ENCODE results near the gene SPRR3. TPM values are rescaled to one million over a fixed set of nuclear protein-coding genes. Genes with fewer than 3 reads are reported as not detected.

Gene SPRR3
- total RNA-seq (not detected), total RNA-seq (0 reads per million in 2 donors)

GRCh38 chr1:153001382-153001781 is at the start of gene SPRR3:
SPRR3 (plus strand) TSS chr1:153001749; CDS start chr1:153003021, 1,272 bp downstream.
- no peak within 1 kb of the TSS for H3K27ac Mint-ChIP-seq
- H3K9me3 ChIP-seq (ENCODE audit: control insufficient read depth, low read length, poor library complexity, severe bottlenecking), result no peaks in the 10 kb centered on the region
- ATAC-seq, result no peak
- peaks cover 2% of the 10 kb centered on the region for H3K36me3 Mint-ChIP-seq (ENCODE audit: low read depth)
- DNase-seq, result no peak
- H3K27me3 Mint-ChIP-seq, result peaks cover 34% of the 10 kb centered on the region
- H3K4me3 Mint-ChIP-seq, result no peak within 1 kb of the TSS
- no peaks in the 10 kb centered on the region for H3K4me1 Mint-ChIP-seq

- H3K4me1 Mint-ChIP-seq, result no peaks in the 10 kb centered on the region
- H3K9me3 ChIP-seq (ENCODE audit: control insufficient read depth, low read length, poor library complexity, severe bottlenecking), result no peaks in the 10 kb centered on the region
- H3K27ac Mint-ChIP-seq, result no peak overlapping the region
- H3K4me3 Mint-ChIP-seq, result no peak overlapping the region
- DNase-seq (no peak), ATAC-seq (no peak)
- H3K27me3 Mint-ChIP-seq, result peaks cover 53% of the 10 kb centered on the region
- H3K36me3 Mint-ChIP-seq (ENCODE audit: low read depth), result no peaks in the 10 kb centered on the region
Observed at GRCh38 chr1:152953761-152954160, 47.8 kb upstream of the SPRR3 start.

- no peak overlapping the region for H3K4me3 Mint-ChIP-seq
- H3K36me3 Mint-ChIP-seq (ENCODE audit: low read depth), result no peaks in the 10 kb centered on the region
- H3K27ac Mint-ChIP-seq, result no peak overlapping the region
- no peaks in the 10 kb centered on the region for H3K9me3 ChIP-seq (ENCODE audit: control insufficient read depth, low read length, poor library complexity, severe bottlenecking)
- ATAC-seq, result no peak
- no peak for DNase-seq
- peaks cover 52% of the 10 kb centered on the region for H3K27me3 Mint-ChIP-seq
- H3K4me1 Mint-ChIP-seq, result no peaks in the 10 kb centered on the region
Observed at GRCh38 chr1:152954436-152954835, 47.1 kb upstream of the SPRR3 start.

GRCh38 chr1:152957561-152957960 is 44.0 kb upstream of the SPRR3 start:
- H3K4me3 Mint-ChIP-seq, result no peak overlapping the region
- no peak overlapping the region for H3K27ac Mint-ChIP-seq
- no peaks in the 10 kb centered on the region for H3K9me3 ChIP-seq (ENCODE audit: control insufficient read depth, low read length, poor library complexity, severe bottlenecking)
- H3K4me1 Mint-ChIP-seq, result no peaks in the 10 kb centered on the region
- DNase-seq, result no peak
- peaks cover 28% of the 10 kb centered on the region for H3K27me3 Mint-ChIP-seq
- ATAC-seq, result no peak
- H3K36me3 Mint-ChIP-seq (ENCODE audit: low read depth), result no peaks in the 10 kb centered on the region

GRCh38 chr1:152959273-152959672 is 42.3 kb upstream of the SPRR3 start:
- DNase-seq, result no peak

GRCh38 chr1:152959801-152960451 is 41.6 kb upstream of the SPRR3 start:
- no peaks in the 10 kb centered on the region for H3K9me3 ChIP-seq (ENCODE audit: control insufficient read depth, low read length, poor library complexity, severe bottlenecking)
- DNase-seq (no peak), ATAC-seq (no peak)
- H3K4me1 Mint-ChIP-seq, result no peaks in the 10 kb centered on the region
- no peak overlapping the region for H3K27ac Mint-ChIP-seq
- H3K36me3 Mint-ChIP-seq (ENCODE audit: low read depth), result no peaks in the 10 kb centered on the region
- peaks cover 10% of the 10 kb centered on the region for H3K27me3 Mint-ChIP-seq
- no peak overlapping the region for H3K4me3 Mint-ChIP-seq

More at GRCh38 chr1:152959273-152959672, 42.3 kb upstream of the SPRR3 start:
- no peak for ATAC-seq
- peaks cover 14% of the 10 kb centered on the region for H3K27me3 Mint-ChIP-seq
- H3K9me3 ChIP-seq (ENCODE audit: control insufficient read depth, low read length, poor library complexity, severe bottlenecking), result no peaks in the 10 kb centered on the region
- no peaks in the 10 kb centered on the region for H3K4me1 Mint-ChIP-seq
- no peak overlapping the region for H3K27ac Mint-ChIP-seq
- H3K4me3 Mint-ChIP-seq, result no peak overlapping the region
- H3K36me3 Mint-ChIP-seq (ENCODE audit: low read depth), result no peaks in the 10 kb centered on the region

GRCh38 chr1:152960452-152961044 is 41.0 kb upstream of the SPRR3 start:
- Mint-ChIP-seq H3K36me3 (ENCODE audit: low read depth) (no peaks in the 10 kb centered on the region), H3K4me3 (no peak overlapping the region), H3K4me1 (no peaks in the 10 kb centered on the region), H3K27ac (no peak overlapping the region), H3K27me3 (peaks cover 10% of the 10 kb centered on the region)
- ATAC-seq, result no peak
- no peaks in the 10 kb centered on the region for H3K9me3 ChIP-seq (ENCODE audit: control insufficient read depth, low read length, poor library complexity, severe bottlenecking)
- DNase-seq, result no peak

- no peaks in the 10 kb centered on the region for H3K9me3 ChIP-seq (ENCODE audit: control insufficient read depth, low read length, poor library complexity, severe bottlenecking)
- no peak overlapping the region for H3K27ac Mint-ChIP-seq
- H3K4me1 Mint-ChIP-seq, result no peaks in the 10 kb centered on the region
- ATAC-seq (no peak), DNase-seq (no peak)
- H3K4me3 Mint-ChIP-seq, result no peak overlapping the region
- H3K36me3 Mint-ChIP-seq (ENCODE audit: low read depth), result no peaks in the 10 kb centered on the region
- H3K27me3 Mint-ChIP-seq, result peaks cover 14% of the 10 kb centered on the region
Observed at GRCh38 chr1:152961226-152961891, 40.2 kb upstream of the SPRR3 start.

GRCh38 chr1:152962876-152963415 is 38.6 kb upstream of the SPRR3 start:
- ATAC-seq, result no peak
- no peak for DNase-seq
- Mint-ChIP-seq H3K36me3 (ENCODE audit: low read depth) (no peaks in the 10 kb centered on the region), H3K27me3 (peaks cover 27% of the 10 kb centered on the region), H3K4me1 (no peaks in the 10 kb centered on the region), H3K27ac (no peak overlapping the region), H3K4me3 (no peak overlapping the region)
- H3K9me3 ChIP-seq (ENCODE audit: control insufficient read depth, low read length, poor library complexity, severe bottlenecking), result no peaks in the 10 kb centered on the region

- Mint-ChIP-seq H3K4me1 (no peaks in the 10 kb centered on the region), H3K4me3 (no peak overlapping the region), H3K27ac (no peak overlapping the region), H3K36me3 (ENCODE audit: low read depth) (no peaks in the 10 kb centered on the region), H3K27me3 (peaks cover 22% of the 10 kb centered on the region)
- no peaks in the 10 kb centered on the region for H3K9me3 ChIP-seq (ENCODE audit: control insufficient read depth, low read length, poor library complexity, severe bottlenecking)
- ATAC-seq (no peak), DNase-seq (no peak)
Observed at GRCh38 chr1:152964536-152964935, 37.0 kb upstream of the SPRR3 start.

GRCh38 chr1:152965853-152966252 is 35.7 kb upstream of the SPRR3 start:
- no peak for DNase-seq
- H3K9me3 ChIP-seq (ENCODE audit: control insufficient read depth, low read length, poor library complexity, severe bottlenecking), result no peaks in the 10 kb centered on the region
- H3K4me1 Mint-ChIP-seq, result no peaks in the 10 kb centered on the region
- H3K27me3 Mint-ChIP-seq, result peaks cover 31% of the 10 kb centered on the region
- no peak overlapping the region for H3K4me3 Mint-ChIP-seq
- H3K27ac Mint-ChIP-seq, result no peak overlapping the region
- no peaks in the 10 kb centered on the region for H3K36me3 Mint-ChIP-seq (ENCODE audit: low read depth)
- no peak for ATAC-seq

- H3K36me3 Mint-ChIP-seq (ENCODE audit: low read depth), result no peaks in the 10 kb centered on the region
- ATAC-seq, result no peak
- no peak for DNase-seq
- no peak overlapping the region for H3K4me3 Mint-ChIP-seq
- H3K27ac Mint-ChIP-seq, result no peak overlapping the region
- H3K4me1 Mint-ChIP-seq, result no peaks in the 10 kb centered on the region
- H3K9me3 ChIP-seq (ENCODE audit: control insufficient read depth, low read length, poor library complexity, severe bottlenecking), result no peaks in the 10 kb centered on the region
- peaks cover 37% of the 10 kb centered on the region for H3K27me3 Mint-ChIP-seq
Observed at GRCh38 chr1:152967201-152967600, 34.3 kb upstream of the SPRR3 start.

GRCh38 chr1:152968248-152968647 is 33.3 kb upstream of the SPRR3 start:
- Mint-ChIP-seq H3K27ac (no peak overlapping the region), H3K27me3 (peaks cover 44% of the 10 kb centered on the region), H3K36me3 (ENCODE audit: low read depth) (no peaks in the 10 kb centered on the region), H3K4me3 (no peak overlapping the region), H3K4me1 (no peaks in the 10 kb centered on the region)
- DNase-seq, result no peak
- H3K9me3 ChIP-seq (ENCODE audit: control insufficient read depth, low read length, poor library complexity, severe bottlenecking), result no peaks in the 10 kb centered on the region
- ATAC-seq, result no peak
